Stimulated activated CD8-positive, alpha-beta memory T cell treated with anti-CD3 and anti-CD28 coated beads, Interleukin-4, amount 100 ng/mL, for 4 hours (primary cell): ENCODE results near the gene WDR46.
A peak's percentile ranks its signal among the peaks of the same experiment; 100 is the strongest.
"Not testable (repeated sequence)": the region's sequence is repeated elsewhere in the genome, so short reads cannot be mapped to it uniquely, and the experiment has no call there.

Experiments used
- DNase-seq, 2 donors: peaks; one replicate each; pipeline ENCODE4 v3.0.0-alpha.2; 2020; ENCODE audit warnings: low read depth in 2 of 2, low spot score in 1 of 2

Gene WDR46

GRCh38 chr6:33271468-33272274, 17.4 kb downstream of the WDR46 start, which contains the start of the genes RPS18 and VPS52:
Gene RPS18 (plus strand): TSS chr6:33272075. CDS start chr6:33272120, 45 bp downstream.
Gene VPS52 (minus strand): TSS chr6:33271876. CDS start chr6:33271675, 201 bp downstream.
- peak; percentile 82 to 83 for DNase-seq

GRCh38 chr6:33271117-33271467, 17.9 kb downstream of the WDR46 start:
- DNase-seq, result no peak

- DNase-seq, result no peak
Observed at GRCh38 chr6:33264015-33264414, 25.0 kb downstream of the WDR46 start.

GRCh38 chr6:33262490-33262889, 26.5 kb downstream of the WDR46 start:
- not testable (repeated sequence) for DNase-seq

GRCh38 chr6:33259032-33259431, 30.0 kb downstream of the WDR46 start:
- DNase-seq, result no peak

- no peak for DNase-seq
Observed at GRCh38 chr6:33254591-33254990, 34.4 kb downstream of the WDR46 start.

GRCh38 chr6:33252759-33253158, 36.3 kb downstream of the WDR46 start:
- DNase-seq, result no peak

GRCh38 chr6:33251395-33252012, 37.5 kb downstream of the WDR46 start:
- no peak for DNase-seq

GRCh38 chr6:33250731-33251130, 38.3 kb downstream of the WDR46 start:
- no peak for DNase-seq

- DNase-seq, result no peak
Observed at GRCh38 chr6:33249732-33250630, 39.1 kb downstream of the WDR46 start.

- peak; percentile 83 to 90 for DNase-seq
Observed at GRCh38 chr6:33248932-33249731, 39.9 kb downstream of the WDR46 start.

- DNase-seq, result no peak
Observed at GRCh38 chr6:33248643-33248931, 40.5 kb downstream of the WDR46 start.

- DNase-seq, result peak; percentile 78 to 95
Observed at GRCh38 chr6:33247977-33248642, 40.9 kb downstream of the WDR46 start.

GRCh38 chr6:33243476-33243875, 45.6 kb downstream of the WDR46 start:
- no peak for DNase-seq

GRCh38 chr6:33241968-33242367, 47.1 kb downstream of the WDR46 start:
- DNase-seq, result no peak

GRCh38 chr6:33237741-33238140, 51.3 kb downstream of the WDR46 start:
- no peak for DNase-seq

- no peak for DNase-seq
Observed at GRCh38 chr6:33236852-33237251, 52.2 kb downstream of the WDR46 start.

GRCh38 chr6:33236328-33236727, 52.7 kb downstream of the WDR46 start:
- no peak for DNase-seq

- DNase-seq, result no peak
Observed at GRCh38 chr6:33235221-33235634, 53.8 kb downstream of the WDR46 start.
